Vagina (tissue), 2 donors: Measurements from ENCODE around the gene DRAXIN.

Experiments
- CTCF ChIP-seq, 3 experiments: fragments of 450-650 bp in 2 of 3; fragments of 200-600 bp in 1 of 3; sonication (generic) in 1 of 3; IDR thresholded peaks; one replicate each; pipeline ENCODE4 v1.5.1; 2017 to 2019; ENCODE audit warnings: antibody characterized with exemption in 3 of 3, mild to moderate bottlenecking in 2 of 3, moderate library complexity in 2 of 3
- POLR2AphosphoS5 ChIP-seq, 2 donors: sonication (generic); formaldehyde crosslinking; IDR thresholded peaks; one replicate each; pipeline ENCODE4 v1.9.0; 2017; ENCODE audit warnings: antibody characterized with exemption in 2 of 2, mild to moderate bottlenecking in 2 of 2, low read depth in 1 of 2; ENCODE audit not compliant: insufficient read depth in 1 of 2

DNA sequence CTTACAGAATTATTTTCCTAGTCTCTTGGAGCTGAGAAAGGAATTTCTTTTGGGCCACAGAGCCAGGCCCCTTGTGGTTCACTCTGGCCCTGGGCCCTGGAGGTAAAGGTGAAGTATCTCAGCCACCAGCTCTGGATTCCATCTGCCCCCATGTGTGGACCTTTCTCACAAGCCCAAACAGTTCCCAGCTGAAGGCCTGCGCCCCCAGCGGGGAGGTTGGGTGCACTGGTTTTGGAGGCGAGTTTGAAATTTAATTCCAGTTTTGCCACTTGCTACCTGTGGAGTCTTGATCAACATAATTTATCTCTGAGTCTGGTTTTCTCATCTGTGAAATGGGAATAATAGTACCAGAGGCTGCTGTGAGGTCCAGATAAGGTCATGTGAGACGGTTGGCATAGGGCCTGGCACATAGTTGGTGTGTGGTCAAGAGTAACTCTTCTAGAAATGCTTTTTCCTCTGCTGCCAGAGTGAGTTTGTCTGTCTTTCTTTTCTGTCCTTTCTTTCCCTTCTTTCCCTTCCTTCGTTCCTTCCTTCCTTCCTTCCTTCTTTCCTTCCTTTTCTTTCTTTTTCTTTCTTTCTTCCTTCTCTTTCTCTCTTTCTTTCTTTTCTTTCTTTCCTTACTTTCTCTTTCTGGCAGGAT is 50.5 kb downstream of the DRAXIN start:
- no peak for TF ChIP-seq CTCF (IDR thresholded peaks at IDR 0.05)
- TF ChIP-seq POLR2AphosphoS5 (IDR thresholded peaks at IDR 0.05; ENCODE audit: insufficient read depth in 1 of 2, low read depth in 1 of 2): no peak
